AG04449 (cell line): ENCODE results near the gene MVB12A.

Source experiments
- CTCF ChIA-PET: fragments of 350-600 bp; formaldehyde crosslinking; extraction: SDS; loops from one replicate; lab custom pipeline; 2021; ENCODE audit warnings: antibody characterized with exemption; lab: Yijun Ruan, JAX
- POLR2A ChIA-PET: fragments of 400-600, 350-600 bp; formaldehyde crosslinking; extraction: SDS; loops from one replicate; lab custom pipeline; 2020; ENCODE audit warnings: antibody characterized with exemption, inconsistent platforms; lab: Yijun Ruan, JAX
- DNase-seq: peaks from one replicate; pipeline ENCODE4 v3.0.0-alpha.2; 2010; ENCODE audit warnings: low read depth, low spot score
- H3K4me3 ChIP-seq: 2 replicates; pipeline ENCODE4 v1.5.1; 2011; ENCODE audit warnings: low read depth, mild to moderate bottlenecking, control low read depth, low read length
- TF ChIP-seq, protein P1 (sequence below): IDR thresholded peaks from one replicate; pipeline ENCODE4 v1.5.1; 2011; ENCODE audit warnings: mild to moderate bottlenecking, moderate library complexity, low read length, control low read depth, inconsistent platforms; ENCODE audit not compliant: insufficient read depth; ENCODE audit errors: missing control alignments

MVB12A gene

DNA sequence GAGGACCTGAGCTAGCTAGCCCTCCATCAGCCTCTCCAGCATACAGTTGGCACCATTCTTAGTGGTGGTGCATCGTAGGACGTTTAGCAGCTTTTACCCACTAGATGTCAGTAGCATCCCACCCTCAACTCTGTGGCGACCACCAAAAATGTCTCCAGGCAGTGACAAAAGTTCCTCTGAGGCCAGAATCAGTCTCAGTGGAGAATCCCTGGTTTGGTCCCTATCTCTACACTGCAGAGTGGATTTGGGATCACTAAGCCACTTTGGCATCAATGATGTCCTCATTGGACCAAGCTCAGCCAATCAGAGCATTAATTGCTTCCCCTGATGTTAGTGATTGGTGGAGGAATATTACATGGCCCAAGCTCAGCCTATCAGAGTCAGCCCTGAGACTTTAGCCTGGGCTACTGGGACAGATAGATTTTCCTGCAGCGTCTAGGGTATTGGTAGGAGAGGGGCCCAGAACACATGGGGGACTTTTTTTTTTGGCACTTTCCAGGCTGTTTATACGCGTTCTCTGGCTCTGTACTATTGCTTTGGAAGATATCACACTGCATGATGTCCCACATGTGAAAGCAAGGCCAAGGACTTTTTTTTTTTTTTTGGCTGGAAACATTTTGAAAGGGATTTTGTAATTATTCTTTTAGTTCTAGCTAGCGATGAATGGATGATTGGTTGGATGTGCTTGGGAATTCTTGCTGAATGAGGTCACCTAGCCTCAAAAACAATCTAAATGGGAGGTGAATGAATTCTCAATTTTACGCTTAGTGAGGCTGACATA, 21.6 kb downstream of the MVB12A start:
- TF ChIP-seq, protein P1, sequence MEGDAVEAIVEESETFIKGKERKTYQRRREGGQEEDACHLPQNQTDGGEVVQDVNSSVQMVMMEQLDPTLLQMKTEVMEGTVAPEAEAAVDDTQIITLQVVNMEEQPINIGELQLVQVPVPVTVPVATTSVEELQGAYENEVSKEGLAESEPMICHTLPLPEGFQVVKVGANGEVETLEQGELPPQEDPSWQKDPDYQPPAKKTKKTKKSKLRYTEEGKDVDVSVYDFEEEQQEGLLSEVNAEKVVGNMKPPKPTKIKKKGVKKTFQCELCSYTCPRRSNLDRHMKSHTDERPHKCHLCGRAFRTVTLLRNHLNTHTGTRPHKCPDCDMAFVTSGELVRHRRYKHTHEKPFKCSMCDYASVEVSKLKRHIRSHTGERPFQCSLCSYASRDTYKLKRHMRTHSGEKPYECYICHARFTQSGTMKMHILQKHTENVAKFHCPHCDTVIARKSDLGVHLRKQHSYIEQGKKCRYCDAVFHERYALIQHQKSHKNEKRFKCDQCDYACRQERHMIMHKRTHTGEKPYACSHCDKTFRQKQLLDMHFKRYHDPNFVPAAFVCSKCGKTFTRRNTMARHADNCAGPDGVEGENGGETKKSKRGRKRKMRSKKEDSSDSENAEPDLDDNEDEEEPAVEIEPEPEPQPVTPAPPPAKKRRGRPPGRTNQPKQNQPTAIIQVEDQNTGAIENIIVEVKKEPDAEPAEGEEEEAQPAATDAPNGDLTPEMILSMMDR, result peak; percentile 21
- POLR2A ChIA-PET, result no interaction called here
- H3K4me3 ChIP-seq, result no peak overlapping the region
- DNase-seq, result no peak
- CTCF ChIA-PET, result interaction anchor here (0.8 to 3.1 kb wide), 10 partner anchors 8 to 415 kb away, joined by 3 to 8 read pairs (median 4); partner anchors contain the start of gene TMEM221

DNA sequence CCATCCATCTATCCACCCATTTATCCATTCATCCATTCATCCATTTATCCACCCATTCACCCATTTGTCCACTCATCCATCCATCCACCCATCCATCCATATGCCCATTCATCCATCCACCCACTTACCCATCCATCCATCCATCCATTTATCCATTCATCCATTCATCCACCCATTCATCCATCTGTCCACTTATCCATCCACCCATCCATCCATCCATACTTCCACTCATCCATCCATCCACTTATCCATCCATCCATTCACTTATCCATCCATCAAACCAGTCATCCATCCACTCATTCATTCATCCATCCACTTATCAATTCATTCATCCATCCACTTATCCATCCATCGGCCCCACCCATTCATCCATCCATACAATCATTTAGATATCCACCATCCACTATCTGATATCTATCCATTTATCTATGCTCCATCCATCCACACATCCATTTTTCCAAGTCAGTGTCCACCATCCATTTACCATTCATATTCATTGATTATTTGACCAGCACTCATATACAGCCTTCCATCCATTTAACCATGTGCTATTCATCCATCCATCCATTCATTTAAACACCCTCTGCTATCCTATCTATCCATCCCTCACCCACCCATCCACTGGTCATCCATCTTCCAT, 25.8 kb downstream of the MVB12A start:
- H3K4me3 ChIP-seq, result no peak overlapping the region
- POLR2A ChIA-PET, result no interaction called here
- TF ChIP-seq, protein P1, result no peak
- CTCF ChIA-PET, result interaction anchor here (1.1 to 1.8 kb wide), 2 partner anchors 17 to 21 kb away, joined by 3 to 4 read pairs; no protein-coding TSS in a partner anchor
- DNase-seq, result no peak

DNA sequence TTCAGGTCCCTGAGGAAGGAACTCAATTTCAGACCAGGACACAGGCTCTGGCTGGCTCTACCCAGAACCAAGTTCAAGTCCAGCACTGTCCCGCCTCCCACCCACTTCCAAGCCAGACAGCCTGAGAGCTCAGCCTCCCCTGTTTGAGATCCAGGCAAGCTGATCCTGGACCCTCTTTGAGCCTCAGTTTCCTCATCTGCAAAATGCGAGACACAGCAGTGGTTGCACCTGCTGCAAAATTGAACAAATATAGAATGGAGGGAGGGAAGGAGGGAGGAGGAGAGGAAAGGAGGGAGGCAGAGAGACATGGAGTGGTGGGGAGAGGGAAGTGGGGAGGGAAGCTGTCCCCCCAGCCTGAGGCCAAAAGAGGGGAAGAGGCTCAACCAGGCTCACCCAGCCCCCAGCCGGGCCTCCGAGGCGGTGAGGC, 27.9 kb downstream of the MVB12A start:
- TF ChIP-seq, protein P1, result no peak
- ChIA-PET POLR2A (no interaction called here), CTCF (interaction anchor here (1.2 to 2.4 kb wide), 4 partner anchors 10 to 408 kb away, joined by 4 to 7 read pairs (median 6); no protein-coding TSS in a partner anchor)
- no peak overlapping the region for H3K4me3 ChIP-seq
- DNase-seq, result no peak

DNA sequence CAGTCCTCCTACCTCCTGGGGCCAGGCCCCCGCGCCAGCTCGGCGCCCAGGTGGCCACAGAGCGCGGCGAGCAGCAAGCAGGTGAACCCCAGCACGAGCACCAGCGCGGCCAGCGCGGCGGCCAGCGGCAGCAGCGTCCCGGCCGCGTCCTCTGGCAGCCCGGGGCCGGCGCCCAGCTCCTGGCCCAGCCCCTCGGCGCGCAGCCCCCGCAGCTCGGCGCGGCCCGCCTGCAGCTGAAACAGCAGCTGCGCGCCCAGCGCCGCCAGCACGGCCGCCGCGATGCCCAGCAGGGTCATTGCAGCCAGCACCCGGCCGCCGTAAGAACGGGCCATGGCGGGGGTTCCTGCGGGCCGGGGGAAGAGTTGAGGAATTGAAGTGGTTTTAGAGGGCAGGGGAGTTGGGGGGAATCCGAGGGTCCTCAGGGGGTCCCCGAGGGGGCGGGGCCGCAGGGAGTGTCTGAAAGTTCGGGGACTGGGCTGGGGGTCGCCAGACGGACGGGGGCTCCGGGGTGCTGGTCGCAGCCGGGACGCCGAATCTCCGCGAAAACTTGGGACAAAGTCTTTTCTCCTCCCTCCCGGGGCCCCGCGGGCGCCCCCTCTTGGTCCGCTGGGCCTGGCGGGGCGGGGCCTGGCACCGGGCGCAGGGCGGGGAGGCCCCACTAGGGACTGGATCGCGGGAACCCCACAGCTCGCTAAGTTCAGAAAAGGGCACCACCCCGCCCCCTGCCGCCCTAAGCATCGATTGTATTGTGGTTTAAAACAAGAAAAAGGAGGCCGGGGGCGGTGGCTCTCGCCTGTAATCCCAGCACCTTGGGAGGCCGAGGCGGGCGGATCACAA, 28.5 kb downstream of the MVB12A start, which contains the start of gene TMEM221:
TMEM221 (minus strand) TSS at position 538 of the 837 bp plus-strand sequence; CDS start at position 332, 206 bp downstream.
- DNase-seq, result no peak
- ChIA-PET CTCF (interaction anchor here (0.6 to 2.4 kb wide), 8 partner anchors 8 to 407 kb away, joined by 3 to 7 read pairs (median 5); no protein-coding TSS in a partner anchor), POLR2A (no interaction called here)
- peak within 1 kb of the TSS; percentile 40 for H3K4me3 ChIP-seq
- TF ChIP-seq, protein P1, result peak; percentile 58

DNA sequence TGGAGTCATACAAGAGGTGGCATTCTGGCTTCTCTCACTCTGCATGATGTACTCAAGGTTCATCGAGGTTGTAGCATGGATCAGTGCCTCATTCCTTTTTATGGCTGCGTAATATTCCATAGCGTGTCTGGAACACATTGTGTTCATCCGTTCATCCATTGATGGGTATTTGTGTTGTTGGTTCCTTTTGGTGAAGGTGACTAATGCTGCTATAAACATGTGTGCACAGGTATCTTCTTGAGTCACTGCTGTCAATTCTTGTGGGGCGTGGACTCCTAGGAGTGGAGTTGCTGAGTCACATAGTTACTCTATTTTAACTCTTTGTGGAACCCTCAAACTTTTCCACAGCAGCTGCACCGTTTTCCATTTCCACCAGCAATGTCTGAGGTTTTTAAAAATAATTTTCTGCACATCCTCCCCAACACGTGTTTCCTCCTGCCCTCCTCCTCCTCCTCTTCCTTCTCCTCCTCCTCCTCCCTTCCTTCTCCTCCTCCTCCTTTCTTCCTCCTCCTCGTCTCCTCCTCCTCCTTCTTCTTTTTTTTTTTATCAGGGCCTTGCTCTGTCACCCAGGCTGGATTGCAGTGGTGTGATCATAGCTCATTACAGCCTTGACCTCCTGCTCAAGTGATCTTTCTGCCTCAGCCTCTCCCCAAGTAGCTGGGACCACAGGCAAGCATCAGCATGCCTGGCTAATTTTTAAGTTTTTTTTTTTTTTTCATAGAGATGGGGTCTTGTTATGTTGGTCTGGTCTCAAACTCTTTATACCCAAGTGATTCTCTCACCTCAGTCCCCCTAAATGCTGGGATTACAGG, 30.6 kb downstream of the MVB12A start:
- no peak for DNase-seq
- POLR2A ChIA-PET, result no interaction called here
- CTCF ChIA-PET, result interaction anchor here (0.8 to 1.9 kb wide), 3 partner anchors 9 to 65 kb away, joined by 3 to 6 read pairs (median 4); no protein-coding TSS in a partner anchor
- H3K4me3 ChIP-seq, result no peak overlapping the region
- TF ChIP-seq, protein P1, result no peak
